Ishikawa (cell line): ENCODE measurements around the gene FAM187B.

ENCODE experiments used
- CEBPB ChIP-seq: IDR thresholded peaks from 2 replicates; pipeline ENCODE4 v1.6.1; 2012
- CREB1 ChIP-seq: IDR thresholded peaks from 2 replicates; pipeline ENCODE4 v1.6.1; 2012; ENCODE audit warnings: low read depth
- EGR1 ChIP-seq: IDR thresholded peaks from 2 replicates; pipeline ENCODE4 v1.6.1; 2012
- EP300 ChIP-seq: IDR thresholded peaks from 2 replicates; pipeline ENCODE4 v1.6.1; 2012; ENCODE audit warnings: borderline replicate concordance
- FOXM1 ChIP-seq: IDR thresholded peaks from 2 replicates; pipeline ENCODE4 v1.6.1; 2012; ENCODE audit warnings: low read depth, borderline replicate concordance
- MAX ChIP-seq: IDR thresholded peaks from 2 replicates; pipeline ENCODE4 v1.6.1; 2012
- NFIC ChIP-seq: IDR thresholded peaks from 2 replicates; pipeline ENCODE4 v1.6.1; 2012
- RAD21 ChIP-seq: IDR thresholded peaks from 2 replicates; pipeline ENCODE4 v1.6.1; 2012; ENCODE audit warnings: low read depth
- REST ChIP-seq: IDR thresholded peaks from 2 replicates; pipeline ENCODE4 v1.6.1; 2012; ENCODE audit warnings: low read depth, mild to moderate bottlenecking
- TAF1 ChIP-seq: IDR thresholded peaks from 2 replicates; pipeline ENCODE4 v1.6.1; 2012; ENCODE audit warnings: low read depth, mild to moderate bottlenecking
- TCF12 ChIP-seq: IDR thresholded peaks from 2 replicates; pipeline ENCODE4 v1.6.1; 2012; ENCODE audit warnings: low read depth
- TEAD4 ChIP-seq: IDR thresholded peaks from 2 replicates; pipeline ENCODE4 v1.6.1; 2012
- USF1 ChIP-seq: IDR thresholded peaks from 2 replicates; pipeline ENCODE4 v1.6.1; 2012
- YY1 ChIP-seq: IDR thresholded peaks from 2 replicates; pipeline ENCODE4 v1.6.1; 2012; ENCODE audit warnings: low read depth
- ZBTB7A ChIP-seq: IDR thresholded peaks from 2 replicates; pipeline ENCODE4 v1.6.1; 2012; ENCODE audit warnings: low read depth

The FAM187B gene

GRCh38 chr19:35202722-35203688 lies 25.5 kb downstream of the FAM187B start:
- TF ChIP-seq ZBTB7A (no peak), RAD21 (no peak)

- TF ChIP-seq TAF1, result no peak
- TF ChIP-seq TEAD4, result no peak
- no peak for TF ChIP-seq ZBTB7A
- no peak for TF ChIP-seq EGR1
- TF ChIP-seq NFIC, result no peak
- no peak for TF ChIP-seq REST
- no peak for TF ChIP-seq CEBPB
- no peak for TF ChIP-seq MAX
- no peak for TF ChIP-seq TCF12
- TF ChIP-seq RAD21, result no peak
- TF ChIP-seq EP300, result no peak
- TF ChIP-seq USF1, result no peak
- no peak for TF ChIP-seq CREB1
- no peak for TF ChIP-seq FOXM1
- TF ChIP-seq YY1, result no peak
Measured at GRCh38 chr19:35199481-35199880, 29.1 kb downstream of the FAM187B start.

GRCh38 chr19:35195830-35196229 lies 32.7 kb downstream of the FAM187B start:
- TF ChIP-seq FOXM1 (no peak), CEBPB (no peak), TCF12 (no peak), REST (no peak), CREB1 (no peak), YY1 (no peak), TAF1 (no peak), ZBTB7A (no peak), EP300 (no peak), USF1 (no peak)

GRCh38 chr19:35194012-35194984 lies 34.2 kb downstream of the FAM187B start:
- TF ChIP-seq REST (no peak), CEBPB (no peak)
